GM19395 (cell line): ENCODE measurements around the gene CPNE7.
"Not testable (repeated sequence)": the region's sequence is repeated elsewhere in the genome, so short reads cannot be mapped to it uniquely, and the experiment has no call there.

Source experiments
- ATAC-seq: cut with Tn5 transposase; IDR thresholded peaks from one replicate; pipeline ENCODE4 v1.9.1; 2021; ENCODE audit warnings: mild to moderate bottlenecking, moderate library complexity; ENCODE audit not compliant: unreplicated experiment

CPNE7 gene

GRCh38 chr16:89565256-89565505, 10.4 kb upstream of the CPNE7 start:
- no peak for ATAC-seq

- no peak for ATAC-seq
Observed at GRCh38 chr16:89565506-89566372, 9.8 kb upstream of the CPNE7 start.

- no peak for ATAC-seq
Observed at GRCh38 chr16:89567656-89568594, 7.6 kb upstream of the CPNE7 start.

- no peak for ATAC-seq
Observed at GRCh38 chr16:89569506-89570341, 5.8 kb upstream of the CPNE7 start.

GRCh38 chr16:89570342-89570923, 5.1 kb upstream of the CPNE7 start:
- no peak for ATAC-seq

- ATAC-seq = not testable (repeated sequence)
Observed at GRCh38 chr16:89570983-89571598, 4.5 kb upstream of the CPNE7 start.

GRCh38 chr16:89571636-89572035, 3.9 kb upstream of the CPNE7 start:
- ATAC-seq = no peak

- ATAC-seq = no peak
Observed at GRCh38 chr16:89572073-89572484, 3.5 kb upstream of the CPNE7 start.

GRCh38 chr16:89572485-89573205, 2.9 kb upstream of the CPNE7 start:
- no peak for ATAC-seq

- ATAC-seq = no peak
Observed at GRCh38 chr16:89573826-89574680, 1.5 kb upstream of the CPNE7 start.

GRCh38 chr16:89574681-89575246, 794 bp upstream of the CPNE7 start:
- ATAC-seq = no peak

GRCh38 chr16:89576153-89577054, 846 bp downstream of the CPNE7 start:
- no peak for ATAC-seq

GRCh38 chr16:89577055-89577759, 1.6 kb downstream of the CPNE7 start:
- no peak for ATAC-seq

GRCh38 chr16:89579351-89579750, 3.8 kb downstream of the CPNE7 start:
- ATAC-seq = no peak

- ATAC-seq = no peak
Observed at GRCh38 chr16:89581045-89581695, 5.6 kb downstream of the CPNE7 start.

GRCh38 chr16:89581861-89582563, 6.5 kb downstream of the CPNE7 start:
- no peak for ATAC-seq
